ENCODE data around the gene NR6A1. TPM values are rescaled to one million over a fixed set of nuclear protein-coding genes. Genes with fewer than 3 reads are reported as not detected.

The NR6A1 gene
- polyA plus RNA-seq, 1 experiment: 0.25 TPM

- ChIA-PET POLR2A (no interaction called here), CTCF (interaction anchor here (1.5 kb wide), 1 partner anchor 64 kb away, joined by 3 read pairs; no protein-coding TSS in a partner anchor)
- no peak for DNase-seq (ENCODE audit: low read depth)
- no peaks in the 10 kb centered on the region for H3K27me3 ChIP-seq (ENCODE audit: control insufficient read depth, insufficient read depth, low read length)
- no peak overlapping the region for H3K4me3 ChIP-seq (ENCODE audit: low read depth, low read length)
- no peaks in the 10 kb centered on the region for H3K36me3 ChIP-seq (ENCODE audit: control insufficient read depth, insufficient read depth, low read length)
- TF ChIP-seq CTCF (IDR thresholded peaks at IDR 0.05; ENCODE audit: insufficient read depth, low read depth, low read length): no peak
Measured at GRCh38 chr9:124600407-124600806, 170.7 kb downstream of the NR6A1 start.

GRCh38 chr9:124599121-124599795 is 171.9 kb downstream of the NR6A1 start:
- TF ChIP-seq CTCF (IDR thresholded peaks at IDR 0.05; ENCODE audit: insufficient read depth, low read depth, low read length): no peak
- ChIA-PET CTCF (interaction anchor here (0.6 to 1.5 kb wide), 7 partner anchors 13 to 150 kb away, joined by 3 to 4 read pairs (median 3); no protein-coding TSS in a partner anchor), POLR2A (no interaction called here)
- DNase-seq (ENCODE audit: low read depth): no peak
- H3K36me3 ChIP-seq (ENCODE audit: control insufficient read depth, insufficient read depth, low read length): no peaks in the 10 kb centered on the region
- H3K4me3 ChIP-seq (ENCODE audit: low read depth, low read length): no peak overlapping the region
- no peaks in the 10 kb centered on the region; the same call in 1 of the 2 replicates for H3K27me3 ChIP-seq (ENCODE audit: control insufficient read depth, insufficient read depth, low read length)

- Histone ChIP-seq H3K36me3 (ENCODE audit: control insufficient read depth, insufficient read depth, low read length) (no peaks in the 10 kb centered on the region), H3K4me3 (ENCODE audit: low read depth, low read length) (no peak overlapping the region), H3K27me3 (ENCODE audit: control insufficient read depth, insufficient read depth, low read length) (peaks cover 2% of the 10 kb centered on the region; the same call in 1 of the 2 replicates)
- ChIA-PET CTCF (interaction anchor here (0.9 to 1.9 kb wide), 2 partner anchors 12 to 19 kb away, joined by 3 to 7 read pairs; no protein-coding TSS in a partner anchor), POLR2A (no interaction called here)
- DNase-seq (ENCODE audit: low read depth): no peak
- TF ChIP-seq CTCF (IDR thresholded peaks at IDR 0.05; ENCODE audit: insufficient read depth, low read depth, low read length): no peak
Measured at GRCh38 chr9:124598048-124598447, 173.1 kb downstream of the NR6A1 start.

GRCh38 chr9:124596172-124596839 is 174.8 kb downstream of the NR6A1 start:
- no peak overlapping the region for H3K4me3 ChIP-seq (ENCODE audit: low read depth, low read length)
- peaks cover 2% of the 10 kb centered on the region; the same call in 1 of the 2 replicates for H3K27me3 ChIP-seq (ENCODE audit: control insufficient read depth, insufficient read depth, low read length)
- no peaks in the 10 kb centered on the region for H3K36me3 ChIP-seq (ENCODE audit: control insufficient read depth, insufficient read depth, low read length)
- ChIA-PET CTCF (interaction anchor here (1.9 to 2.4 kb wide), 3 partner anchors 11 to 116 kb away, joined by 7 to 13 read pairs (median 7); no protein-coding TSS in a partner anchor), POLR2A (no interaction called here)
- no peak for TF ChIP-seq CTCF (IDR thresholded peaks at IDR 0.05; ENCODE audit: insufficient read depth, low read depth, low read length)
- DNase-seq (ENCODE audit: low read depth): no peak

GRCh38 chr9:124595743-124596142 is 175.4 kb downstream of the NR6A1 start:
- ChIA-PET POLR2A (no interaction called here), CTCF (interaction anchor here (1.9 to 2.4 kb wide), 3 partner anchors 11 to 116 kb away, joined by 7 to 13 read pairs (median 7); no protein-coding TSS in a partner anchor)
- no peak for DNase-seq (ENCODE audit: low read depth)
- Histone ChIP-seq H3K36me3 (ENCODE audit: control insufficient read depth, insufficient read depth, low read length) (no peaks in the 10 kb centered on the region), H3K27me3 (ENCODE audit: control insufficient read depth, insufficient read depth, low read length) (peaks cover 2% of the 10 kb centered on the region; the same call in 1 of the 2 replicates), H3K4me3 (ENCODE audit: low read depth, low read length) (no peak overlapping the region)
- TF ChIP-seq CTCF (IDR thresholded peaks at IDR 0.05; ENCODE audit: insufficient read depth, low read depth, low read length): no peak

Measured in BJ (cell line).